ENCODE data around the gene IL17RD. TPM values are rescaled to one million over a fixed set of nuclear protein-coding genes. Genes with fewer than 3 reads are reported as not detected.

IL17RD gene
- polyA plus RNA-seq, 1 of the 3 experiments (the other 2 are of a cell fraction), result 2.4 TPM

GRCh38 chr3:57120040-57120439, 45.1 kb downstream of the IL17RD start (continued):
- TF ChIP-seq POLR2AphosphoS5 (IDR thresholded peaks at IDR 0.05; ENCODE audit: low read depth, low read length), result no peak
- TF ChIP-seq PBX3 (IDR thresholded peaks at IDR 0.05), result 0 out of 2 replicates have a peak, but pooled peaks have one; percentile 9
- TF ChIP-seq FOSL2 (IDR thresholded peaks at IDR 0.05; ENCODE audit: borderline replicate concordance, low read depth), result no peak
- TF ChIP-seq IRF3 (IDR thresholded peaks at IDR 0.05; ENCODE audit: low read depth, low read length), result no peak

GRCh38 chr3:57118254-57118653, 46.9 kb downstream of the IL17RD start:
- Histone ChIP-seq H3K4me3 (ENCODE audit: low read depth in 2 of 2, low read length in 1 of 2) (no peak overlapping the region), H4K20me1 (ENCODE audit: insufficient read depth) (no peaks in the 10 kb centered on the region), H3K9ac (no peak overlapping the region), H3K4me2 (no peak overlapping the region), H3K27me3 (ENCODE audit: insufficient read depth) (no peaks in the 10 kb centered on the region), H3K79me2 (ENCODE audit: insufficient read depth) (no peaks in the 10 kb centered on the region), H3K9me3 (no peaks in the 10 kb centered on the region), H3F3A (replicated peaks; ENCODE audit: insufficient read depth) (no peaks in the 10 kb centered on the region), H2AFZ (ENCODE audit: low read depth) (no peak overlapping the region), H3K36me3 (replicated peaks in 1 of 2; ENCODE audit: control insufficient read depth in 1 of 2, insufficient read depth in 2 of 2, low read length in 1 of 2) (no peaks in the 10 kb centered on the region), H3K9me2 (no peaks in the 10 kb centered on the region), H3K4me1 (ENCODE audit: control insufficient read depth in 1 of 2, insufficient read depth in 2 of 2, low read depth in 1 of 2, low read length in 1 of 2) (peaks cover 0 to 39% of the 10 kb centered on the region in 2 experiments; a peak in 2 of 4 replicates), H3K27ac (ENCODE audit: low read depth in 2 of 2, low read length in 1 of 2) (peak overlapping the region in 1 of 2 experiments; percentile 39; a peak in 2 of 4 replicates)
- DNase-seq, result no peak
- TF ChIP-seq EP300 (IDR thresholded peaks at IDR 0.05; ENCODE audit: borderline replicate concordance in 1 of 2, low read depth in 1 of 2, low read length in 1 of 2), result 0 out of 4 replicates have a peak, but pooled peaks of 1 of the 2 experiments have one; percentile 23
- no peak for TF ChIP-seq FOXM1 (IDR thresholded peaks at IDR 0.05; ENCODE audit: low read depth)
- peak; percentile 79 for TF ChIP-seq PBX3 (IDR thresholded peaks at IDR 0.05)
- no peak for TF ChIP-seq IRF3 (IDR thresholded peaks at IDR 0.05; ENCODE audit: low read depth, low read length)
- TF ChIP-seq ELF1 (IDR thresholded peaks at IDR 0.05), result no peak
- no peak for TF ChIP-seq JUND (IDR thresholded peaks at IDR 0.05)
- TF ChIP-seq GATA2 (CRISPR knock-in tag; IDR thresholded peaks at IDR 0.05), result no peak
- no peak for TF ChIP-seq RXRA (IDR thresholded peaks at IDR 0.05; ENCODE audit: borderline replicate concordance, low read depth)
- no peak for TF ChIP-seq USF2 (IDR thresholded peaks at IDR 0.05; ENCODE audit: borderline replicate concordance, low read depth, low read length)
- TF ChIP-seq NFIC (IDR thresholded peaks at IDR 0.05; ENCODE audit: borderline replicate concordance), result no peak
- no peak for TF ChIP-seq SIN3A (IDR thresholded peaks at IDR 0.05; ENCODE audit: borderline replicate concordance, low read depth, low read length)
- TF ChIP-seq RFX5 (IDR thresholded peaks at IDR 0.05; ENCODE audit: low read length), result no peak
- no peak for TF ChIP-seq MAX (IDR thresholded peaks at IDR 0.05; ENCODE audit: low read depth)
- TF ChIP-seq USF1 (IDR thresholded peaks at IDR 0.05; ENCODE audit: borderline replicate concordance, low read depth), result no peak
- no peak for TF ChIP-seq CTCF (IDR thresholded peaks at IDR 0.05)
- 0 out of 2 replicates have a peak, but pooled peaks have one; percentile 12 for TF ChIP-seq TCF12 (IDR thresholded peaks at IDR 0.05)
- TF ChIP-seq CHD2 (IDR thresholded peaks at IDR 0.05; ENCODE audit: low read length, partially characterized antibody), result no peak
- no peak for TF ChIP-seq FOSL2 (IDR thresholded peaks at IDR 0.05; ENCODE audit: borderline replicate concordance, low read depth)
- no peak for TF ChIP-seq TAF1 (IDR thresholded peaks at IDR 0.05; ENCODE audit: borderline replicate concordance, low read depth, low read length)
- ChIA-PET POLR2A (interaction anchor here (0.5 to 1.6 kb wide), 2 partner anchors 10 to 116 kb away, joined by 3 to 7 read pairs; no protein-coding TSS in a partner anchor), CTCF (interaction anchor here (0.9 to 3.4 kb wide), 5 partner anchors 10 to 89 kb away, joined by 3 to 21 read pairs (median 4); no protein-coding TSS in a partner anchor)
- WGBS (ENCODE audit: low lambda C conversion rate), result 57% methylated on average over 3 of the region's 3 CpGs

Measured in SK-N-SH (cell line).